GM21526 (cell line): ENCODE results near the gene JAK1.
"Not testable (repeated sequence)": the region's sequence is repeated elsewhere in the genome, so short reads cannot be mapped to it uniquely, and the experiment has no call there.

Source experiments
- ATAC-seq: cut with Tn5 transposase; IDR thresholded peaks from one replicate; pipeline ENCODE4 v1.9.1; 2021; ENCODE audit warnings: moderate library complexity; ENCODE audit not compliant: unreplicated experiment, low FRiP score

Gene JAK1

GRCh38 chr1:64925594-64925993 lies 40.8 kb downstream of the JAK1 start:
- no peak for ATAC-seq

GRCh38 chr1:64923294-64923718 lies 43.0 kb downstream of the JAK1 start:
- ATAC-seq = no peak

- no peak for ATAC-seq
These were observed 44.0 kb downstream of the JAK1 start for GRCh38 chr1:64922336-64922735.

GRCh38 chr1:64921771-64922170 lies 44.6 kb downstream of the JAK1 start:
- no peak for ATAC-seq

GRCh38 chr1:64920941-64921589 lies 45.3 kb downstream of the JAK1 start:
- ATAC-seq = no peak

- ATAC-seq = not testable (repeated sequence)
These were observed 47.2 kb downstream of the JAK1 start for GRCh38 chr1:64919120-64919519.

GRCh38 chr1:64917907-64918306 lies 48.4 kb downstream of the JAK1 start:
- no peak for ATAC-seq

GRCh38 chr1:64917328-64917861 lies 49.0 kb downstream of the JAK1 start:
- ATAC-seq = no peak

GRCh38 chr1:64915381-64916274 lies 50.7 kb downstream of the JAK1 start:
- no peak for ATAC-seq

- no peak for ATAC-seq
These were observed 52.9 kb downstream of the JAK1 start for GRCh38 chr1:64913361-64914015.

- ATAC-seq = no peak
These were observed 54.2 kb downstream of the JAK1 start for GRCh38 chr1:64912191-64912590.

- no peak for ATAC-seq
These were observed 55.0 kb downstream of the JAK1 start for GRCh38 chr1:64911326-64911725.

GRCh38 chr1:64909031-64909430 lies 57.3 kb downstream of the JAK1 start:
- no peak for ATAC-seq

GRCh38 chr1:64908575-64908974 lies 57.8 kb downstream of the JAK1 start:
- no peak for ATAC-seq

- ATAC-seq = no peak
These were observed 59.9 kb downstream of the JAK1 start for GRCh38 chr1:64906447-64906846.

GRCh38 chr1:64903593-64903992 lies 62.8 kb downstream of the JAK1 start:
- ATAC-seq = no peak

GRCh38 chr1:64901663-64902062 lies 64.7 kb downstream of the JAK1 start:
- ATAC-seq = no peak

GRCh38 chr1:64900916-64901315 lies 65.4 kb downstream of the JAK1 start:
- ATAC-seq = no peak

- peak; percentile 53 for ATAC-seq
These were observed 68.1 kb downstream of the JAK1 start for GRCh38 chr1:64898107-64898861.

GRCh38 chr1:64896551-64896950 lies 69.8 kb downstream of the JAK1 start:
- ATAC-seq = no peak
